HG03521 (cell line): ENCODE data around the gene GALNT16.
A peak's percentile ranks its signal among the peaks of the same experiment; 100 is the strongest.
"Not testable (repeated sequence)": the region's sequence is repeated elsewhere in the genome, so short reads cannot be mapped to it uniquely, and the experiment has no call there.

Source experiments
- ATAC-seq: cut with Tn5 transposase; IDR thresholded peaks from one replicate; pipeline ENCODE4 v1.9.1; 2021; ENCODE audit warnings: mild to moderate bottlenecking, moderate library complexity; ENCODE audit not compliant: unreplicated experiment

The GALNT16 gene

DNA sequence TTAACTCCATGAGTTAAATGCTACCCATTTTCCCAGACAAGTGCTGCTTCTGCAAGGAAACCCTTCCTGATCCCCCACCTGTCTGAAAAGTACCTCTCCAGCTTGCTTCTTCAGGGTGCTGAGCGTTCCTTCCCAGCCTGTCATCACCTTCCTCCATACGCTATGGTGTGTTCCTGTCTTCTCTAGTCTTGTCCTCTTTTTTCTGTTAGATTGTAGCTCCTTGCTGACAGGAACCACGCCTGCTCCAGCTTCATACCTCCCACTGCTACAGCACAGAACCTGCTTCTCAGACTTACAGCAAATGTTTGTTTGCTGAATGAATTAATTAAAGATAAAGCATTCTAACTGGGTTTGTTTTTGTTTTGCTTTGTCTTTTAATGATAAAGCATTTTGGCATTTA is 99.0 kb downstream of the GALNT16 start:
- no peak for ATAC-seq

- no peak for ATAC-seq
These were observed 100.6 kb downstream of the GALNT16 start for GRCh38 chr14:69360438-69361108.

DNA sequence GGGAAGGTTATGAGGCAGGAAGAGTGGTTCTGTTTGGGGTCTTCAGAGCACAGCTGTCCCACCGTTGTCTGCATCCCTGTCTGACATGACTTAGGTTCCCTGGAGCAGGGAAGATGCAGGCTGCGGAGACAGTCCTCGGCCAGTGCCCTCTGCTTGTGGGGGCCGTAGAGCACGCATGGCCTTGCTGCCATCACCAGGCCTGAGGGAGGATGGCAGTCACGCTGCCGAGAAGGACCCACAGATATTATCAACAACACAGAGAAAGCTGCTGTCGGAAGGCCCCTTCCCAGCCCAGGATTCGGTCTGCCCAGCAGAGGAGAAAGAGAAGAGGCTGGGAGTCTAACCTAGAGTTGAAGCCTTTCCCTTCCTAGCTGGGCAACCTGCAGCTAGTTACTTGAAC is 103.1 kb downstream of the GALNT16 start:
- no peak for ATAC-seq

- ATAC-seq, result no peak
These were observed 104.0 kb downstream of the GALNT16 start for GRCh38 chr14:69363964-69364363.

DNA sequence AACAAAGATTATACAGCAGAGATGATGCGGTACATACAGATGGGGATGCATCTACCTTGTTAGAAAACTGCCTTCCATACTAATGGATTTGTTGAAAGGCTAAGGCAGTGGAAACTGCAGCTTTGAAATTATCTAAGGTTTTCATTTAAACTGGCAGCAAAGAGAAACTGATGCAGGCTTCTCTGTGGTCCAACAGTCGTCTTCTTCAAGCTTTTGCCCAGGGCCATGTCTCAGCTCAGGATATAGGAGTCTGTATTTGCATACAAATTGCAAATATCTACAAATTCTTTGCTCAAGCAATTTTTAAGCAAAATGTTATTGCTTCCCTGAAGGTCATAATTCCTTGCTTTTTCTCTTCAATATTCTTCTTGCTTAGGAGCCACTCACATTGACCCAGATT is 104.4 kb downstream of the GALNT16 start:
- ATAC-seq, result no peak

- no peak for ATAC-seq
These were observed 106.1 kb downstream of the GALNT16 start for GRCh38 chr14:69366069-69366468.

DNA sequence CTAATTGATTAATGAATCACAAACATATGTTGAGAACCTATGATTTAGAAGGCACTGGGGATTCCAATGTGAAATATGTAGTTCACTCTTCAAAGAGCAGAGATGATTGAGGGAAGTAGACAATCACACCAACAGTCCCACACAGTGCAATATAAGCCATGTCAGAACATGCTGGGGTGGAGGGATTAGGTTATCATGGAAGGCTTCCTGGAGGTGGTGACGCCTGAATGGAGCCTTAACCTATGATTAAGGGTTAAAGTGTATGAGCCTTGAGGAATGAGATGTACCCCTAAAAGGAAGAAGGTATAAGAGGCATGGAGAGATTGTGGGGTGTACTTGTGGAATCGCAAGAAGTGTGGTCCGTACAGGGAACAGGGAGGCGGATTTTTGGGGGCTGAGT is 106.8 kb downstream of the GALNT16 start:
- no peak for ATAC-seq

- no peak for ATAC-seq
These were observed 108.4 kb downstream of the GALNT16 start for GRCh38 chr14:69368381-69368780.

GRCh38 chr14:69370061-69370460 is 110.1 kb downstream of the GALNT16 start:
- no peak for ATAC-seq

DNA sequence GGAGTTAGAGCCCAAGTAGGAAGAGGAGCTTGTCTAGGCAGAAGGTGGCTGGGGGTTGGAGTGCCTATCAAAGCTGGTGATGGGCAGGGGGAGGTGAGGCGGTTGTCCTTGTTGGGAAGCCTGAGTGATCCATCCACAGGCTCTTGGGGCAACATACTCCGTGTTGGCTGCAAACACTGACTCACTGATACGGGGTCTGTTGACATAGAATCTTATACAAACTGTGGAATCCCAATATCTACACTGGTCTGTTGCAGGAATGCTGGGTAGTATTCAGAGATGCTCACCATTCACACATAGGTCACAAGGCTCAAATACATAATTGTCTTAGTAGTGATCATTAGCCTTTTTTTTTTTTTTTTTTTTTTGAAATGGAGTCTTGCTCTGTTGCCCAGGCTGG is 112.2 kb downstream of the GALNT16 start:
- no peak for ATAC-seq

GRCh38 chr14:69373104-69373503 is 113.1 kb downstream of the GALNT16 start:
- ATAC-seq, result no peak

GRCh38 chr14:69374235-69374634 is 114.3 kb downstream of the GALNT16 start:
- ATAC-seq, result no peak

GRCh38 chr14:69375182-69375581 is 115.2 kb downstream of the GALNT16 start:
- ATAC-seq, result no peak

DNA sequence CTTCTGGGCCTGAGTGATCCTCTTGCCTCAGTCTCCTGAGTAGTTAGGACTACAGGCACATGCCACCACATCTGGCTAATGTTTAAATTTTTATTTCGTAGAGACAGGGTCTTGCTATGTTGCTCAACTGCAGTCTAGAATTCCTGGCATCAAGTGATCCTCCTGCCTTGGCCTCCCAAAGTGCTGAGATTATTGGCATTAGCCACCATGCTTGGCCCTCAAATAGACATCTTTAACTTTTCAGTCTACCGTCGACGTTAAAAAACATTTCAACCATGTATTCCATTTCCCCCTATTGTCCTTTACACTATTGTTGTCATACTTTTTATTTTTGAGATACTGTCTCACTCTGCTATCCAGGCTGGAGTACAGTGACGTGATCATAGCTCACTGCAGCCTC is 115.8 kb downstream of the GALNT16 start:
- ATAC-seq, result no peak

GRCh38 chr14:69376439-69376838 is 116.5 kb downstream of the GALNT16 start:
- no peak for ATAC-seq

- ATAC-seq, result no peak
These were observed 118.3 kb downstream of the GALNT16 start for GRCh38 chr14:69378274-69378673.

DNA sequence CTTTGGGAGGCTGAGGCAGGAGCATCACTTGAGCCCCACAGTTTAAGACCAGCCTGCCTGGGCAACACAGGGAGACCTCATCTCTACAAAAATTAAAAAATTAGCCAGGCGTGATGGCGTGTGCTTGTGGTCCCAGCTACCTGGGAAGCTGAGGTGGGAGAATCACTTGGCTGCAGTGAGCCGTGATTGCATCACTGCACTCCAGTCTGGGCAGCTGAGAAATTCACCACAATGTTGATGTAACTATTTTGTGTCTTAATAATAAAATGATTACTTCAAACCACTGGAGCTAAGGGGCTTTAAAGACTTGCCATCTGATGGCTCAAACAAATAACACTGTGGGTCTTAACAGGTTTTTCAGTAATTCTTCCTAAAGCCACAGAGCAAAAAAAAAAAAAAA is 127.4 kb downstream of the GALNT16 start:
- ATAC-seq, result no peak

GRCh38 chr14:69391400-69391799 is 131.4 kb downstream of the GALNT16 start:
- ATAC-seq, result not testable (repeated sequence)

- no peak for ATAC-seq
These were observed 132.5 kb downstream of the GALNT16 start for GRCh38 chr14:69392481-69392880.

DNA sequence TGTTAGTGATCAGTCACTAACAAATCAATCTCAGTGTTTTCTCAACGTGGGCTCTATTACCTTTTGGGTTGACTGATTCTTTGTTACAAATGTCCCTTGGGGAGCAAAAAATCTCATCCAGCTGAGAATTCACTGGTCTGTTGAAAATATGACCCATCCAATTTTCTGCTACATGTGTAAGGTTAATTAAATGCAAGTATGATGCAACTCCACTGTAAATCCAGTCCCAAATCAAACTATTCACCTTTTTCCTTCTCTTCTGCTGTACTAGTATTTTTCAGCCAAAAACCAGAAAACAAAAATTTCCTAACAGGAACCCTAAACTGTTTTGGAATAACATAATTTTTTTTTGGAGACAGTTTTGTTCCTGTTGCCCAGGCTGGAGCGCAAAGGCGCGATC is 136.0 kb downstream of the GALNT16 start:
- no peak for ATAC-seq

DNA sequence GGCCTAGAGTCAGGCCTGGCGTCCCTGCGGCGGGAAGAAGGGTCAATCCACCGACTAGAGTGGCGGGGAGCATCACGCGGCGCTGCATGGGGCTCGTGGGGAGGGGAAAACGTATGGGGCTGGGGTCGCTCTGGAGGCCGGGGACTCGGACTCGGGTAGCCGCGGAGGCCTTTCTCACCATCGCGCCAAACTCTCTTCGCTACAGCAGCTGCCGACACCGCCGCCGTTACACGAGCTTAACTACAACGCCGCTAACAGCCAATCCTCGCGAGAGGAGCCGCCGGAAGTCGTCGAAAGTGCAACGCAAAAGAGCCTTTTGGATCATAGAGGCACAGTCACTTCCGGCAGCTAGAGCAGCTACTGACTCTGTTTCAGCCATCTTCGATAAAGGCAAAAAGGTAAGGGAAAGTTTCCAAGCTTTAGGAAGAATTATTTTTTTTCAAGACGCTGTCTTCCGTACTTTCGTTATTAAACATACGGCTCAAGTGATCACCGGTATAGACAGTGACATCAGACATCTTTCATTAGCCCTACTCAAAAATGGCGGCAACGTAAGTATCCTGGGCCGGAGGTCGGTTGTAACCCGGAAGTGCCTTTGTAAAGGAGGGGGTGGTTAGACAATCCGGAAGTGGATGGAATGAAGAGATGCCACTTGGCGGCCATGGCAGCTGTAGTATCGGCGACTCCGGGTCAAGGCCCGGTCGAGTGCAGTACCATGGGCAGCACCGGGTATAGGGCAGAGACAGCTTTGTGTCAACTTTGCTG is 138.3 kb downstream of the GALNT16 start, which contains the start of the genes ERH and SLC39A9:
Gene ERH, minus strand, starts transcription at position 247 of the 765 bp plus-strand sequence. Its CDS starts 66 bp downstream, at position 181.
Gene SLC39A9, plus strand, starts transcription at position 640 of the 765 bp plus-strand sequence. CDS start 678 bp downstream, outside the sequence.
- ATAC-seq, result peak; percentile 80

- no peak for ATAC-seq
These were observed 138.9 kb downstream of the GALNT16 start for GRCh38 chr14:69398818-69399210.
